Central memory CD8-positive, alpha-beta T cell (primary cell): ENCODE data around the gene EIF6.
"Not testable (repeated sequence)": the region's sequence is repeated elsewhere in the genome, so short reads cannot be mapped to it uniquely, and the experiment has no call there.

Experiments
- ATAC-seq: fragments of 150-1000 bp; cut with Tn5 transposase; replicated peaks from 2 replicates; pipeline ENCODE4 v1.10.0; 2022; ENCODE audit warnings: mild to moderate bottlenecking, moderate FRiP score, moderate number of reproducible peaks; ENCODE audit not compliant: poor library complexity, severe bottlenecking; ENCODE audit errors: extremely low read depth
- DNase-seq, 2 donors: peaks; one replicate each; pipeline ENCODE4 v3.0.0; 2021; ENCODE audit warnings: low spot score in 2 of 2
- H3K27ac Mint-ChIP-seq: one replicate; pipeline ENCODE4 v1.8.0; 2022; ENCODE audit warnings: low read depth, mild to moderate bottlenecking, moderate library complexity, mixed read lengths
- H3K27me3 Mint-ChIP-seq: one replicate; pipeline ENCODE4 v1.8.0; 2022; ENCODE audit warnings: mixed read lengths
- H3K36me3 Mint-ChIP-seq: one replicate; pipeline ENCODE4 v1.8.0; 2022; ENCODE audit warnings: mild to moderate bottlenecking, moderate library complexity, mixed read lengths; ENCODE audit not compliant: insufficient read depth
- H3K4me1 Mint-ChIP-seq: one replicate; pipeline ENCODE4 v1.8.0; 2022; ENCODE audit warnings: mixed read lengths
- H3K4me3 Mint-ChIP-seq: one replicate; pipeline ENCODE4 v1.8.0; 2022; ENCODE audit warnings: mild to moderate bottlenecking, moderate library complexity, mixed read lengths
- H3K9me3 Mint-ChIP-seq: one replicate; pipeline ENCODE4 v1.8.0; 2022; ENCODE audit warnings: mixed read lengths

EIF6 gene

DNA sequence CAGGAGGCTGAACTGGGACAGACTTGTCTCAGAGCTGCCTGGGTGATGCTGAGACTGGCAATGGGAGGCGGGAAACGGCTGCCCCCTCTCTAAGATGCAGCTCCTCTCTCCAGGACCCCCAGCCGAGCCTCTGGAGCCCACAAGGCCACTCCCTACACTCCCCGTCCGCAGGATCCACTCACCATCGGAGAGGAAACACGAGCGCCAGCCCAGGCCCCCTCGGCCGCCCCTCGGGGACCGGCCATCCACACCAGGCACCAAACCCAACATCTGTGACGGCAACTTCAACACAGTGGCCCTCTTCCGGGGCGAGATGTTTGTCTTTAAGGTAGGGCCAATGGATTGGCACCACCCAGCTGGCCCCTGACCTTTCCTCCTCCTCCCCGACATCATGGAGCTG, 17.5 kb downstream of the EIF6 start:
- Mint-ChIP-seq H3K4me3 (no peak overlapping the region), H3K4me1 (peaks cover 29% of the 10 kb centered on the region), H3K36me3 (peaks cover 14% of the 10 kb centered on the region), H3K9me3 (no peaks in the 10 kb centered on the region), H3K27me3 (no peaks in the 10 kb centered on the region), H3K27ac (peak overlapping the region; percentile 63)
- ATAC-seq = no peak
- no peak for DNase-seq

DNA sequence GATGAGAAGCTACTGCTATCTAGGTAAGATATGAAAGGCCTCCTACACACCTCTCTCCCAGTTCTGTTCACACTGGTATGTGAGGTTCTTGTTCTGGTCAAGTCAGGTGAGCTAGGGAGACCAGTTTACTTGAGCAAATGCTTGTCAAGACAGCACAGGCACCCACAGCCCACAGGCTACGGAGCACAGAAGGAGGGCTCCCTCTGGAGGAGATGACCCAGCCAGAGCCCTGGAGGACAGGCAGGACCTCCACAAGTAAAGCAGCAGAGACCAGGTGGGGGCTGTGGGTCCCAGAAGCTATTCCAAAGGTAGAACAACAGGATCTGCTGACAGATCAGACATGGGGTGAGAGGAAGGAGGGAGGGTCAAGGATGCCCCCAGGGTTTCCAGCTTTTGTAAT, 19.8 kb downstream of the EIF6 start:
- DNase-seq (no peak), ATAC-seq (no peak)
- no peak overlapping the region for H3K27ac Mint-ChIP-seq
- no peaks in the 10 kb centered on the region for H3K27me3 Mint-ChIP-seq
- no peak overlapping the region for H3K4me3 Mint-ChIP-seq
- peaks cover 22% of the 10 kb centered on the region for H3K4me1 Mint-ChIP-seq
- H3K9me3 Mint-ChIP-seq = no peaks in the 10 kb centered on the region
- peaks cover 16% of the 10 kb centered on the region for H3K36me3 Mint-ChIP-seq

DNA sequence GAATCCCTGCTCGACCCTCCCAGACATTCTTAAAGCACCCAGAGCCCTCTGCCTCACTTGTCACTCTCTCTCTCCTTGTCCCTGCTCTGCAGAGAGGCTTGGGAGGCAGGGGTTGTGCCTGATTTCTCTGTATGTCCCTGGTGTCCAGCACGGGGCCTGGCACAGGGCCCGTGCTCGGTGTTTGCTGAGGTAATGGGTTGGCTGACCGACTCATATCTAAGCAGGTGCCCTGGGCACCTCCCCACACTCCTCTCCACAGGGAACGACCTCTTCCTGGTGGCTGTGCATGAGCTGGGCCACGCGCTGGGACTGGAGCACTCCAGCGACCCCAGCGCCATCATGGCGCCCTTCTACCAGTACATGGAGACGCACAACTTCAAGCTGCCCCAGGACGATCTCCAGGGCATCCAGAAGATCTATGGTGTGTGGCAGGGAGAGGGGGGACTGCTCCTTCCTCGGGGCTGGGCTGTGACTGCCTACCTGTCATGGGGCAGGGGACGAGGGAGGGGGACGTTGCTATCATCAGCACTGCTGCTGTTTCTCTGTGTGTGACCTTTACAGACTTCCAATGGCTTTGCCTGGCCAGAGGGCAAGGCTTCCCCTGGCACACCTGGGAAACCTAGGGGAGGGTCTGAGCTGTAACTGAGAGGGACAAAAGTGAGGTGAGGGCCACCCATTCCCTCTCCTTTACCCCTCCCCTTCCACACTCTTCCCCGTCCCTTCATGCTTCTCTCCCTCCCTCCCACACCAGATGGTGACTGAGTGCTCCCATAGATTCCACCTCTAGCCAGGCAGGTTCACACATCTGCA, 20.8 kb downstream of the EIF6 start:
- Mint-ChIP-seq H3K27me3 (no peaks in the 10 kb centered on the region), H3K27ac (peak overlapping the region; percentile 3), H3K4me1 (peaks cover 16% of the 10 kb centered on the region), H3K9me3 (no peaks in the 10 kb centered on the region), H3K36me3 (peaks cover 17% of the 10 kb centered on the region), H3K4me3 (no peak overlapping the region)
- DNase-seq (no peak), ATAC-seq (no peak)

DNA sequence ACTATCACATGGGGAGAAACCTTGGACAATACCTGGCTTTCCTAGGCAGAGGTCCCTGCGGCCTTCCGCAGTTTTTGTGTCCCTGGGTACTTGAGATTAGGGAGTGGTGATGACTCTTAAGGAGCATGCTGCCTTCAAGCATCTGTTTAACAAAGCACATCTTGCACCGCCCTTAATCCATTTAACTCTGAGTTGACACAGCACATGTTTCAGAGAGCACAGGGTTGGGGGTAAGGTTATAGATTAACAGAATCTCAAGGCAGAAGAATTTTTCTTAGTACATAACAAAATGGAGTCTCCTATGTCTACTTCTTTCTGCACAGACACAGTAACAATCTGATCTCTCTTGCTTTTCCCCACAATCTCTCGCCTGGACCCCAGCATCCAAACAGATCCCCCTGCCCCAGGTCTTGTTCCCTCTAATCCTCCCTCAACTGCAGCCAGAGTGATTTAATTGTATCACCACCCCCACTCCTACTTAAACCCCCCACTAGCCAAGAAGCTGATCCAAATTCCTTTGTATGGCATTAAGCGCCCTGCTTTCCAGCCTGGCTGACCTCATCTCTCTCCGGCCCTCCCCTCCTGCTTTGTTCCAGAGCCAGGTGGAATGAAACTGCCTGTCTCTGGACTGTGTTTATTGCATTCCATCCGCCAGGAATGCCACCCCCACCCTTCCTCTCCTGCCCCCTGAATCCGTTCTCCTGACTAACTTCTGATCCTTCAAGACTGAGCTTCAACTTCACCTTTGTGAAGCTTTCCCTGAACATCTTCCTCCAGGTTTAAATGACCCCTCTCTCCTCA, 21.6 kb downstream of the EIF6 start:
- H3K9me3 Mint-ChIP-seq, H3K4me3 Mint-ChIP-seq, H3K27me3 Mint-ChIP-seq, ATAC-seq, DNase-seq: not testable (repeated sequence)
- peak overlapping the region; percentile 3 for H3K27ac Mint-ChIP-seq
- H3K4me1 Mint-ChIP-seq = peaks cover 15% of the 10 kb centered on the region
- peaks cover 17% of the 10 kb centered on the region for H3K36me3 Mint-ChIP-seq

DNA sequence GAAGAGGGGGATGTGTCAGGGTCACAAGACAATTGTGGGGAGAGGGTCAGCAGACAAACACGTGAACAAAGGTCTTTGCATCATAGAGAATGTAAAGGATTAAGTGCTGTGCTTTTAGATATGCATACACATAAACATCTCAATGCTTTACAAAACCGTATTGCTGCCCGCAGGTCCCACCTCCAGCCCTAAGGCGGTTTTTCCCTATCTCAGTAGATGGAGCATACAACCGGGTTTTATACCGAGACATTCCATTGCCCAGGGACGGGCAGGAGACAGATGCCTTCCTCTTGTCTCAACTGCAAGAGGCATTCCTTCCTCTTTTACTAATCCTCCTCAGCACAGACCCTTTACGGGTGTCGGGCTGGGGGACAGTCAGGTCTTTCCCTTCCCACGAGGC, 22.3 kb downstream of the EIF6 start:
- H3K4me3 Mint-ChIP-seq, DNase-seq, H3K9me3 Mint-ChIP-seq, H3K27me3 Mint-ChIP-seq, H3K27ac Mint-ChIP-seq, ATAC-seq: not testable (repeated sequence)
- Mint-ChIP-seq H3K36me3 (peaks cover 16% of the 10 kb centered on the region), H3K4me1 (peaks cover 10% of the 10 kb centered on the region)

DNA sequence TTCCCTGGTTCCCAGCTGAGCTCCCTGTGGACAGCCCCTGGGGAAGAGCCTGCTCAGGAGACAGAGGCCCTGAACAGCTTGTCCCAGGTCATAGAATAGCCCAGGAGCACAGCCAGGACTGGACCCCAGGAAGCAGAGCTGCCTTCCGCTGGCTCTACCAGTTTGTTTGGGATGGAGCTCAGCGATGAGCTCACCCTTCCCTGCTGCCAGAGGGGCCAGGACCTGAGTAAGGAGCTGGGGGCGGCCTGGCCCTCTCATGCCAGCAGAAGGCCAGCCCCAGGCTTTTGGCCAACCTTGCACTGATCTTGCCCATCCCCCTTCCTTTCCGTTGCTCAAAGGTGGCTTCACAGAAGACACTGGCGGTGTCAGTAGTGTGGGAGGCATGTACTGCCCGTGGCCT, 24.1 kb downstream of the EIF6 start:
- no peaks in the 10 kb centered on the region for H3K27me3 Mint-ChIP-seq
- no peak overlapping the region for H3K4me3 Mint-ChIP-seq
- H3K9me3 Mint-ChIP-seq = no peaks in the 10 kb centered on the region
- no peak overlapping the region for H3K27ac Mint-ChIP-seq
- H3K4me1 Mint-ChIP-seq = peaks cover 10% of the 10 kb centered on the region
- no peak for DNase-seq
- peaks cover 14% of the 10 kb centered on the region for H3K36me3 Mint-ChIP-seq
- ATAC-seq = no peak

DNA sequence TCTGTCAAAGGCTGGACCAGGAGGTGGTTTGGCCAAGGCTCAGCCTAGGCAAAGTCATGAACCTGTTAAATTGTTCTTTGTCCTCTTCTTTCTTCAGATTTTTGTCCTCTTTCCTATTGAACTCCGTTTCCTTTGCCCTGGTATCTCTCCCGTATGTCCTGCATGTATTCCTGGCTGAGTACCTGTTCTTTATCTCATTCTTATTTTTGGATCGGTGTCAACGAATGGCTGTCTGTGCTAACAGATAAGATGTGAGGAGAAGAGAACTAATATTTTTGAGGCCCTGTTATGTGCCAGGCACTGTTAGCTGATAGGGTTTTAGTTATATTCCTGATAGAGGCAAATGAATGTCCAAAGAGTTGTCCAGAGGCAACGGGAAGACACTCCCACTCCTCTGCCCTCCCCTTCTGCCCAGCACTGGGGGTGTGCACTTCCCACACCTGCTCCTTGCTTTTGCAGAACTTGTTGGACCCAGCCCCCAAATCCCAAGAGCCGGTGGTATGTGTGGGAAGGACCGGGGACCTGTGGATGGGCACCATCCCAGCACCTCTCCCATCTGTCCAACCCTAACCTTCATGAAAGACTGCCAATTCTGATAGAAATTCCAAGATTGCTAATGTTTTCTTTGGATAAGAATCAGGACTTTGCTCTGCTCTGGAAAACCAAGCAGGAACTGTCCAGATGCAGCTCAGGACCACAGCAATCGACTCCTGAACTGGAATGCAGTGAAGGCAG, 27.2 kb downstream of the EIF6 start:
- Mint-ChIP-seq H3K27ac (no peak overlapping the region), H3K4me3 (no peak overlapping the region), H3K27me3 (no peaks in the 10 kb centered on the region), H3K36me3 (peaks cover 10% of the 10 kb centered on the region), H3K9me3 (no peaks in the 10 kb centered on the region), H3K4me1 (peaks cover 4% of the 10 kb centered on the region)
- no peak for DNase-seq
- ATAC-seq = no peak

DNA sequence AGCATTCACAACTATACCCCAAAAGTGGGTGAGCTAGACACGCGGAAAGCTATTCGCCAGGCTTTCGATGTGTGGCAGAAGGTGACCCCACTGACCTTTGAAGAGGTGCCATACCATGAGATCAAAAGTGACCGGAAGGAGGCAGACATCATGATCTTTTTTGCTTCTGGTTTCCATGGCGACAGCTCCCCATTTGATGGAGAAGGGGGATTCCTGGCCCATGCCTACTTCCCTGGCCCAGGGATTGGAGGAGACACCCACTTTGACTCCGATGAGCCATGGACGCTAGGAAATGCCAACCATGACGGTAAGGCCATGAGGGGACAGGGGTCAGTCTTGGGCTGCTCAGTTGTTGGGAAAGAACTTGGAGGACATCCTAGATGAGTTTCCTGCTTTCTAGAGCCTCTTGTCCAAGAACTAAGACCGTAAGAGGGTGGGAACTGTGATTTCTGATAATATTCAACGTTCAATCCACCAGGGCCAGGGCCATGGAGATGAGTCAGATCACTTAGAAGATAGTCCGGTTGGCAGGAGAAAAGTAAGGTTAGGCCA, 30.0 kb downstream of the EIF6 start:
- no peaks in the 10 kb centered on the region for H3K9me3 Mint-ChIP-seq
- ATAC-seq = no peak
- H3K27ac Mint-ChIP-seq = peak overlapping the region; percentile 73
- H3K4me1 Mint-ChIP-seq = peaks cover 26% of the 10 kb centered on the region
- peaks cover 12% of the 10 kb centered on the region for H3K36me3 Mint-ChIP-seq
- no peak for DNase-seq
- no peaks in the 10 kb centered on the region for H3K27me3 Mint-ChIP-seq
- no peak overlapping the region for H3K4me3 Mint-ChIP-seq

DNA sequence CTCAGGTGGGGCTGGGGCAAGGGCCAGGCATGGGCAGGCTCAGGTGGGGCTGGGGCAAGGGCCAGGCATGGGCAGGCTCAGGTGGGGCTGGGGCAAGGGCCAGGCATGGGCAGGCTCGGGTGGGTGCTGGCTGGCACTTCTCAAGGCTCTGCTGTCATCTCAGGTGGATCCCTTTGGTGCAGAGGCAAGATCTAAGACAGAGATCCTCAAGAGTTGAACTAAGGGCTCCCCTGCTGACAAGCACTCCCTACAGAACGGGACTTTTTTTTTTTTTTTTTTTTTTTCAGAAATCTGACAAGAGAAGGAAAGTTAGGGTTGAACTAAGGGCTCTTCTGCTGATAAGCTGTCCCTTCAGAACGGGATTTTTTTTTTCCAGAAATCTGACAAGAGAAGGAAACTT, 31.6 kb downstream of the EIF6 start:
- peaks cover 8% of the 10 kb centered on the region for H3K36me3 Mint-ChIP-seq
- ATAC-seq (no peak), DNase-seq (no peak)
- no peaks in the 10 kb centered on the region for H3K9me3 Mint-ChIP-seq
- peak overlapping the region; percentile 99 for H3K27ac Mint-ChIP-seq
- peaks cover 26% of the 10 kb centered on the region for H3K4me1 Mint-ChIP-seq
- H3K4me3 Mint-ChIP-seq = no peak overlapping the region
- no peaks in the 10 kb centered on the region for H3K27me3 Mint-ChIP-seq

DNA sequence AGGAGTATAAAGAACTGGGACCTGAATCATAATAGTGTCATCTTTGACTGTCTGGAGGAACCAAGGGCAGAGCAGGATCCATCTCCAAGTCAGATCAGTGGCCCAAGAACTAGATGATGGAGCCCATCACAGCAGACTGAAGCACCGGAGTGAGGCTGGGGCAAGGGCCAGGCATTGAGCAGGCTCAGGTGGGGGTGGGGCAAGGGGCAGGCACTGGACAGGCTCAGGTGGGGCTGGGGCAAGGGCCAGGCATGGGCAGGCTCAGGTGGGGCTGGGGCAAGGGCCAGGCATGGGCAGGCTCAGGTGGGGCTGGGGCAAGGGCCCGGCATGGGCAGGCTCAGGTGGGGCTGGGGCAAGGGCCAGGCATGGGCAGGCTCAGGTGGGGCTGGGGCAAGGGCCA, 32.0 kb downstream of the EIF6 start:
- ATAC-seq = peak; percentile 5
- Mint-ChIP-seq H3K27ac (peak overlapping the region; percentile 99), H3K4me3 (peak overlapping the region; percentile 75), H3K4me1 (peaks cover 26% of the 10 kb centered on the region)
- not testable (repeated sequence) for H3K36me3 Mint-ChIP-seq, H3K9me3 Mint-ChIP-seq, H3K27me3 Mint-ChIP-seq, DNase-seq

DNA sequence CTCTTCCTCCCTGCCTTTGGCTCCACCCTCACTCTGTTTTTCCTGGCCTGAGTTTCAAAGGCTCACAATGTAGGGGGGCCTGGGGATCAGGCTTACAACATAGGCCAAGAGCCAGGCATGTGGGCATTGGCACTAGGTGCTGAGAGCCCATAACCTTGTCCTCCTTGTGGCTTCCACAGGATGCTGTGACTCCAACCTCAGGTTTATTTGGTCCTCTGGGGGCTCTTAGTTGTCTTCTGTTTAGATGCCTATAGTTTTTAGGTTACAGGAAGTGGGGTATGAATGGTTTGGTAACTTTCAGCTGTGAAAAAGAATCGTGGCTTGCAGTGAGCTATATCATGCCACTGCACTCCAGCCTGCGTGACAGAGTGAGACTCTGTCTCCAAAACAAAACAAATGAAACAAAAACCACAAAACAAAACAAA, 32.5 kb downstream of the EIF6 start:
- H3K4me3 Mint-ChIP-seq = peak overlapping the region; percentile 75
- H3K27ac Mint-ChIP-seq = peak overlapping the region; percentile 99
- no peaks in the 10 kb centered on the region for H3K9me3 Mint-ChIP-seq
- H3K4me1 Mint-ChIP-seq = peaks cover 26% of the 10 kb centered on the region
- H3K36me3 Mint-ChIP-seq = peaks cover 5% of the 10 kb centered on the region
- H3K27me3 Mint-ChIP-seq = no peaks in the 10 kb centered on the region
- peak; percentile 31 to 60 for DNase-seq
- ATAC-seq = peak; percentile 97

DNA sequence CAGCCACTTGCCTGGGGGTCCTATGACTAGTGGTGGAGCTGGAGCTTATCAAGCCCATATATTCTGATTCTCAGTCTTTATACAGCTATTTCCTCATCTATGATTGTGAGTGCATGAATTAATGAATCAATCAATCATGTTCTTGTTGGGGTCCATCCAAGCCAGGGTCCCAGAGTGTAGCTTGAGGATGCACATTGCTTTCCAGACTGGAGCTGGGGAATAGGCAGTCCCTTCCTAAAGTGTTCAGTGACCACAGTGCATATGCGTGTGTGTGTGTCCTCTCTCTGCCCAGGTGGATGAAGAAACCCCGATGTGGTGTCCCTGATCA, 33.0 kb downstream of the EIF6 start:
- peaks cover 26% of the 10 kb centered on the region for H3K4me1 Mint-ChIP-seq
- H3K27ac Mint-ChIP-seq = peak overlapping the region; percentile 99
- H3K4me3 Mint-ChIP-seq = peak overlapping the region; percentile 75

More for the DNA sequence above, 33.0 kb downstream of the EIF6 start:
- peaks cover 5% of the 10 kb centered on the region for H3K36me3 Mint-ChIP-seq
- no peak for DNase-seq
- no peaks in the 10 kb centered on the region for H3K9me3 Mint-ChIP-seq
- no peak for ATAC-seq
- H3K27me3 Mint-ChIP-seq = no peaks in the 10 kb centered on the region
